Astrocyte (in vitro differentiated cells and primary cell): Measurements from ENCODE around the gene FNDC5.

ENCODE experiments used
- EZH2 ChIP-seq: IDR thresholded peaks from 2 replicates; pipeline ENCODE4 v1.6.1; 2012; ENCODE audit warnings: mild to moderate bottlenecking, low read length, inconsistent platforms; ENCODE audit not compliant: insufficient read depth
- TF ChIP-seq, protein P1 (sequence below): IDR thresholded peaks from 2 replicates; pipeline ENCODE4 v1.5.1; 2011; ENCODE audit warnings: low read depth, mild to moderate bottlenecking, inconsistent platforms, low read length, moderate library complexity; ENCODE audit not compliant: insufficient read depth

- TF ChIP-seq, protein P1, sequence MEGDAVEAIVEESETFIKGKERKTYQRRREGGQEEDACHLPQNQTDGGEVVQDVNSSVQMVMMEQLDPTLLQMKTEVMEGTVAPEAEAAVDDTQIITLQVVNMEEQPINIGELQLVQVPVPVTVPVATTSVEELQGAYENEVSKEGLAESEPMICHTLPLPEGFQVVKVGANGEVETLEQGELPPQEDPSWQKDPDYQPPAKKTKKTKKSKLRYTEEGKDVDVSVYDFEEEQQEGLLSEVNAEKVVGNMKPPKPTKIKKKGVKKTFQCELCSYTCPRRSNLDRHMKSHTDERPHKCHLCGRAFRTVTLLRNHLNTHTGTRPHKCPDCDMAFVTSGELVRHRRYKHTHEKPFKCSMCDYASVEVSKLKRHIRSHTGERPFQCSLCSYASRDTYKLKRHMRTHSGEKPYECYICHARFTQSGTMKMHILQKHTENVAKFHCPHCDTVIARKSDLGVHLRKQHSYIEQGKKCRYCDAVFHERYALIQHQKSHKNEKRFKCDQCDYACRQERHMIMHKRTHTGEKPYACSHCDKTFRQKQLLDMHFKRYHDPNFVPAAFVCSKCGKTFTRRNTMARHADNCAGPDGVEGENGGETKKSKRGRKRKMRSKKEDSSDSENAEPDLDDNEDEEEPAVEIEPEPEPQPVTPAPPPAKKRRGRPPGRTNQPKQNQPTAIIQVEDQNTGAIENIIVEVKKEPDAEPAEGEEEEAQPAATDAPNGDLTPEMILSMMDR, result no peak
- no peak for TF ChIP-seq EZH2
These were observed 8.6 kb downstream of the FNDC5 start for GRCh38 chr1:32861904-32862695.
